ENCODE measurements around the gene SNRPB. TPM values are rescaled to one million over a fixed set of nuclear protein-coding genes. Genes with fewer than 3 reads are reported as not detected.

Gene SNRPB
- total and polyA plus RNA-seq, 10 donors: 102 to 262 (median 152) TPM

GRCh38 chr20:2429051-2429450 is 41.5 kb downstream of the SNRPB start:
- Histone ChIP-seq H3K27me3 (replicated peaks in 1 of 7) (peaks cover 0 to 13% (median 0%) of the 10 kb centered on the region in 7 donors), H3K36me3 (no peaks in the 10 kb centered on the region), H3K27ac (no peak overlapping the region), H3K9me3 (peaks cover 0 to 4% (median 0%) of the 10 kb centered on the region in 8 donors), H3K4me1 (no peaks in the 10 kb centered on the region), H3K4me3 (no peak overlapping the region)
- TF ChIP-seq POLR2A (IDR thresholded peaks at IDR 0.05): no peak
- TF ChIP-seq CTCF (IDR thresholded peaks at IDR 0.05 in 8 of 11, conservative IDR thresholded peaks at IDR 0.05 in 3 of 11): no peak
- no peak for TF ChIP-seq POLR2AphosphoS5 (IDR thresholded peaks at IDR 0.05)
- WGBS, 5 donors: 74 to 93% (median 89%) methylated on average over 6 of the region's 6 CpGs
- DNase-seq: no peak
- intact Hi-C loops (cut with DNase I; ENCODE audit: low total_unique reads): no loop called here

- Histone ChIP-seq H3K9me3 (peaks cover 0 to 11% (median 0%) of the 10 kb centered on the region in 8 donors), H3K4me3 (no peak overlapping the region), H3K4me1 (no peaks in the 10 kb centered on the region), H3K27me3 (replicated peaks in 1 of 7) (peaks cover 0 to 15% (median 0%) of the 10 kb centered on the region in 7 donors), H3K27ac (no peak overlapping the region), H3K36me3 (no peaks in the 10 kb centered on the region)
- WGBS, 5 donors: 86 to 93% (median 88%) methylated on average over 5 of the region's 5 CpGs
- intact Hi-C loops (cut with DNase I; ENCODE audit: low total_unique reads): no loop called here
- TF ChIP-seq CTCF (IDR thresholded peaks at IDR 0.05 in 8 of 11, conservative IDR thresholded peaks at IDR 0.05 in 3 of 11) (no peak), POLR2A (IDR thresholded peaks at IDR 0.05) (no peak), POLR2AphosphoS5 (IDR thresholded peaks at IDR 0.05) (no peak)
- DNase-seq: no peak
These were observed 49.3 kb downstream of the SNRPB start for GRCh38 chr20:2421247-2421646.

GRCh38 chr20:2420510-2420909 is 50.1 kb downstream of the SNRPB start:
- TF ChIP-seq CTCF (IDR thresholded peaks at IDR 0.05 in 8 of 11, conservative IDR thresholded peaks at IDR 0.05 in 3 of 11) (no peak), POLR2AphosphoS5 (IDR thresholded peaks at IDR 0.05) (no peak), POLR2A (IDR thresholded peaks at IDR 0.05) (no peak)
- 64 to 85% (median 77%) methylated on average over 1 of the region's 1 CpG for WGBS, 5 donors
- H3K9me3 ChIP-seq: peaks cover 0 to 11% (median 0%) of the 10 kb centered on the region in 8 donors

GRCh38 chr20:2418388-2418787 is 52.2 kb downstream of the SNRPB start:
- H3K27me3 ChIP-seq (replicated peaks in 1 of 7): peaks cover 0 to 31% (median 0%) of the 10 kb centered on the region in 7 donors
- no peaks in the 10 kb centered on the region for H3K4me1 ChIP-seq
- 13 to 70% (median 44%) methylated on average over 2 of the region's 2 CpGs for WGBS, 5 donors
- no peak for DNase-seq
- no peaks in the 10 kb centered on the region for H3K9me3 ChIP-seq
- no peaks in the 10 kb centered on the region for H3K36me3 ChIP-seq
- intact Hi-C loops (cut with DNase I; ENCODE audit: low total_unique reads): no loop called here
- H3K4me3 ChIP-seq: no peak overlapping the region
- no peak overlapping the region for H3K27ac ChIP-seq
- no peak for TF ChIP-seq POLR2AphosphoS5 (IDR thresholded peaks at IDR 0.05)
- no peak for TF ChIP-seq POLR2A (IDR thresholded peaks at IDR 0.05)
- no peak for TF ChIP-seq CTCF (IDR thresholded peaks at IDR 0.05 in 8 of 11, conservative IDR thresholded peaks at IDR 0.05 in 3 of 11)

More at GRCh38 chr20:2420510-2420909, 50.1 kb downstream of the SNRPB start:
- H3K4me3 ChIP-seq: no peak overlapping the region
- H3K36me3 ChIP-seq: no peaks in the 10 kb centered on the region
- no peaks in the 10 kb centered on the region for H3K4me1 ChIP-seq
- H3K27me3 ChIP-seq (replicated peaks in 1 of 7): peaks cover 0 to 21% (median 0%) of the 10 kb centered on the region in 7 donors
- intact Hi-C loops (cut with DNase I; ENCODE audit: low total_unique reads): no loop called here
- H3K27ac ChIP-seq: no peak overlapping the region
- DNase-seq: no peak

Measured in spleen (tissue), 11 donors.